K562 (cell line): ENCODE data around the gene ACTL10.

Experiments used
- EZH2 ChIP-seq: IDR thresholded peaks from 2 replicates; pipeline ENCODE4 v1.6.1; 2012; ENCODE audit warnings: low read depth, mild to moderate bottlenecking, inconsistent platforms, low read length, borderline replicate concordance
- HMG20A ChIP-seq: fragments of 450-650 bp; formaldehyde crosslinking; conservative IDR thresholded peaks from 2 replicates; pipeline ENCODE4 v1.4.0; 2020; ENCODE audit warnings: mild to moderate bottlenecking, mixed read lengths
- MYC ChIP-seq, 2 experiments: fragments of 250-450 bp in 1 of 2; sonication (Bioruptor Pico) in 1 of 2; IDR thresholded peaks; 2 replicates each; pipeline versions ENCODE4 v1.5.1 to v1.6.1; 2012 to 2021; ENCODE audit warnings: low read depth in 2 of 2, borderline replicate concordance in 1 of 2, improper control_type of control experiment in 1 of 2, low read length in 1 of 2, mild to moderate bottlenecking in 1 of 2, moderate library complexity in 1 of 2
- NCOA1 ChIP-seq: fragments of 450-650 bp; IDR thresholded peaks from 2 replicates; pipeline ENCODE4 v1.6.1; 2016; ENCODE audit warnings: low read depth
- POLR2A ChIP-seq: fragments of 450-650 bp; conservative IDR thresholded peaks from 2 replicates; pipeline ENCODE4 v1.6.1; 2016
- SRSF3 ChIP-seq: fragments of 200-400 bp; formaldehyde crosslinking; IDR thresholded peaks from 2 replicates; pipeline ENCODE4 v1.6.1; 2016; ENCODE audit warnings: mild to moderate bottlenecking, low read length, moderate library complexity; ENCODE audit not compliant: insufficient read depth
- ZNF121 ChIP-seq: sonication (generic); formaldehyde crosslinking; conservative IDR thresholded peaks from 2 replicates; pipeline ENCODE4 v1.8.0; 2022; ENCODE audit warnings: missing genetic modification reagents
- TF ChIP-seq, protein P1 (sequence below), 2 experiments: fragments of 450-650 bp in 1 of 2; sonication (generic) in 1 of 2; formaldehyde crosslinking; conservative IDR thresholded peaks; 2 replicates each; pipeline versions ENCODE4 v1.4.0 to v1.8.1; 2020 to 2022; ENCODE audit warnings: mild to moderate bottlenecking in 1 of 2, missing genetic modification reagents in 1 of 2
- TF ChIP-seq, protein P2 (sequence below), 3 experiments: IDR thresholded peaks in 2 of 3; conservative IDR thresholded peaks in 1 of 3; 2 replicates each; pipeline ENCODE4 v1.5.1; 2011 to 2012; ENCODE audit warnings: low read length in 3 of 3, mild to moderate bottlenecking in 3 of 3, control low read depth in 2 of 3, improper control_type of control experiment in 1 of 3, inconsistent platforms in 1 of 3, low read depth in 1 of 3, mixed read lengths in 1 of 3, moderate library complexity in 1 of 3; ENCODE audit not compliant: insufficient read depth in 2 of 3

DNA sequence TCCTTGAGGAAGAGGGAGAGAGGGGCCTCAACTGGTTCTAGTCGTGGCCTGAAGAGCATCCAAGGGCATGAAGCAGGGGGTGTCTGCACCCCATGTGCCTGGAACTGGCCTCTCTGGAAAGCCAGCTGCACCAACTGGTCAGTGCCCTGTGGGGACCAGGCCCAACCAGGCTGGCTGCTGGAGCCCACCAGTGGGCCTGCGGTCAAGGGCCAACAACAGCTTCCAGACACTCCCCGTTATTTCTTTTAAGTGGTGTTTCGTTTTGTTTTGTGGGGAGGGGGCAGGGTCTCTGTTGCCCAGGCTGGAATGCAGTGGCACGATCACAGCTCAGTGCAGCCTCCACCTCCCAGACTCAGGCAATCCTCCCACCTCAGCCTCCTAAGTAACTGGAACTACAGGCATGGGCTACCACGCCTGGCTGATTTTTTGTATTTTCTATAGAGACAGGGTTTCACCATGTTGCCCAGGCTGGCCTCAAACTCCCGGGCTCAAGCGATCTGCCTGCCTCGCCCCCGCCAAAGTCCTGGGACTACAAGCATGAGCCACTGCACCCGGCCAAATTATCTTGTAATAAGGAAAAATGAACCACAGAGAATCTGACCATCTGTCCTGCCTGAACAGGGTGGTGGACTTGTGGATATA lies 16.5 kb upstream of the ACTL10 start:
- TF ChIP-seq NCOA1 = no peak
- TF ChIP-seq, protein P1, sequence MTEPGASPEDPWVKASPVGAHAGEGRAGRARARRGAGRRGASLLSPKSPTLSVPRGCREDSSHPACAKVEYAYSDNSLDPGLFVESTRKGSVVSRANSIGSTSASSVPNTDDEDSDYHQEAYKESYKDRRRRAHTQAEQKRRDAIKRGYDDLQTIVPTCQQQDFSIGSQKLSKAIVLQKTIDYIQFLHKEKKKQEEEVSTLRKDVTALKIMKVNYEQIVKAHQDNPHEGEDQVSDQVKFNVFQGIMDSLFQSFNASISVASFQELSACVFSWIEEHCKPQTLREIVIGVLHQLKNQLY (CRISPR knock-in tag; conservative IDR thresholded peaks at IDR 0.05) = no peak
- TF ChIP-seq HMG20A (CRISPR knock-in tag) = no peak
- TF ChIP-seq MYC (IDR thresholded peaks at IDR 0.05; ENCODE audit: low read depth, low read length) = no peak
- no peak for TF ChIP-seq MYC (CRISPR knock-in tag; IDR thresholded peaks at IDR 0.05; ENCODE audit: borderline replicate concordance, low read depth)
- no peak for TF ChIP-seq POLR2A
- TF ChIP-seq, protein P2, sequence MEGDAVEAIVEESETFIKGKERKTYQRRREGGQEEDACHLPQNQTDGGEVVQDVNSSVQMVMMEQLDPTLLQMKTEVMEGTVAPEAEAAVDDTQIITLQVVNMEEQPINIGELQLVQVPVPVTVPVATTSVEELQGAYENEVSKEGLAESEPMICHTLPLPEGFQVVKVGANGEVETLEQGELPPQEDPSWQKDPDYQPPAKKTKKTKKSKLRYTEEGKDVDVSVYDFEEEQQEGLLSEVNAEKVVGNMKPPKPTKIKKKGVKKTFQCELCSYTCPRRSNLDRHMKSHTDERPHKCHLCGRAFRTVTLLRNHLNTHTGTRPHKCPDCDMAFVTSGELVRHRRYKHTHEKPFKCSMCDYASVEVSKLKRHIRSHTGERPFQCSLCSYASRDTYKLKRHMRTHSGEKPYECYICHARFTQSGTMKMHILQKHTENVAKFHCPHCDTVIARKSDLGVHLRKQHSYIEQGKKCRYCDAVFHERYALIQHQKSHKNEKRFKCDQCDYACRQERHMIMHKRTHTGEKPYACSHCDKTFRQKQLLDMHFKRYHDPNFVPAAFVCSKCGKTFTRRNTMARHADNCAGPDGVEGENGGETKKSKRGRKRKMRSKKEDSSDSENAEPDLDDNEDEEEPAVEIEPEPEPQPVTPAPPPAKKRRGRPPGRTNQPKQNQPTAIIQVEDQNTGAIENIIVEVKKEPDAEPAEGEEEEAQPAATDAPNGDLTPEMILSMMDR (IDR thresholded peaks at IDR 0.05 in 2 of 3, conservative IDR thresholded peaks at IDR 0.05 in 1 of 3; ENCODE audit: insufficient read depth in 2 of 3, low read depth in 1 of 3, low read length in 3 of 3) = no peak
- no peak for TF ChIP-seq ZNF121 (CRISPR knock-in tag)
- TF ChIP-seq EZH2 = no peak
- TF ChIP-seq SRSF3 = no peak
